ENCODE results near the gene PRND. TPM values are rescaled to one million over a fixed set of nuclear protein-coding genes. Genes with fewer than 3 reads are reported as not detected.
"Not testable (repeated sequence)": the region's sequence is repeated elsewhere in the genome, so short reads cannot be mapped to it uniquely, and the experiment has no call there.

The PRND gene
- total and polyA plus RNA-seq, 2 donors (not counting 1 experiment from before 2014, with no cell fraction given) = 0.03 TPM; not detected in 1

GRCh38 chr20:4759100-4759884 lies 37.6 kb downstream of the PRND start:
- H3K4me2 ChIP-seq (replicated peaks; ENCODE audit: low read depth, low read length, poor library complexity, severe bottlenecking); H3K27ac ChIP-seq (ENCODE audit: low read length in 2 of 2); H3K9ac ChIP-seq (ENCODE audit: low read length); H2AFZ ChIP-seq (ENCODE audit: insufficient read depth, low read depth, low read length, poor library complexity, severe bottlenecking); H3K9me3 Mint-ChIP-seq (ENCODE audit: insufficient read depth); H3K27me3 Mint-ChIP-seq; H3K36me3 ChIP-seq (replicated peaks in 1 of 2; ENCODE audit: control extremely low read depth in 1 of 2, control insufficient read depth in 1 of 2, extremely low read depth in 1 of 2, insufficient read depth in 2 of 2, low read length in 1 of 2); ATAC-seq (ENCODE audit: low read depth); H3K9me3 ChIP-seq (ENCODE audit: control extremely low read depth in 1 of 3, control insufficient read depth in 2 of 3, insufficient read depth in 1 of 3, low read length in 2 of 3); H3K27me3 ChIP-seq (replicated peaks in 1 of 4; ENCODE audit: control extremely low read depth in 1 of 4, control insufficient read depth in 3 of 4, insufficient read depth in 4 of 4, low read length in 3 of 4); H4K20me1 ChIP-seq (ENCODE audit: control insufficient read depth, insufficient read depth, low read length, poor library complexity, severe bottlenecking); H3K4me3 ChIP-seq (ENCODE audit: control extremely low read depth in 1 of 5, extremely low read depth in 1 of 5, insufficient read depth in 1 of 5, low read depth in 2 of 5, low read length in 4 of 5); H3K79me2 ChIP-seq (ENCODE audit: control insufficient read depth, insufficient read depth, low read length); H3K27ac Mint-ChIP-seq; intact Hi-C loops (cut with micrococcal nuclease): not testable (repeated sequence)
- 86% methylated on average over 14 of the region's 16 CpGs for WGBS (ENCODE audit: insufficient coverage)
- DNase-seq = peak; percentile 59
- ChIA-PET POLR2A (interaction anchor here (0.6 to 1.3 kb wide), 2 partner anchors 340 to 342 kb away, joined by 3 read pairs; no protein-coding TSS in a partner anchor), CTCF (interaction anchor here (0.6 to 1.9 kb wide), 25 partner anchors 11 to 999 kb away, joined by 3 to 5 read pairs (median 3); partner anchors contain the start of gene PRND)
- Mint-ChIP-seq H3K4me1 (peaks cover 16% of the 10 kb centered on the region), H3K4me3 (peak overlapping the region; percentile 57)
- H3K4me1 ChIP-seq (ENCODE audit: control insufficient read depth in 2 of 2, insufficient read depth in 2 of 2, low read length in 2 of 2) = peaks cover 0 to 12% of the 10 kb centered on the region in 2 donors
- peak; percentile 59 for TF ChIP-seq CTCF (IDR thresholded peaks at IDR 0.05)

GRCh38 chr20:4763261-4763660 lies 41.6 kb downstream of the PRND start:
- 80% methylated on average over 7 of the region's 10 CpGs for WGBS (ENCODE audit: insufficient coverage)
- no peak overlapping the region for H3K4me3 ChIP-seq (ENCODE audit: control extremely low read depth in 1 of 5, extremely low read depth in 1 of 5, insufficient read depth in 1 of 5, low read depth in 2 of 5, low read length in 4 of 5)
- H3K4me3 Mint-ChIP-seq = no peak overlapping the region
- ChIA-PET POLR2A (no interaction called here), CTCF (interaction anchor here (0.6 to 1.2 kb wide), 2 partner anchors 34 to 179 kb away, joined by 3 to 4 read pairs; no protein-coding TSS in a partner anchor)
- no peaks in the 10 kb centered on the region for H3K9me3 ChIP-seq (ENCODE audit: control extremely low read depth in 1 of 3, control insufficient read depth in 2 of 3, insufficient read depth in 1 of 3, low read length in 2 of 3)
- intact Hi-C loops (cut with micrococcal nuclease) = no loop called here
- DNase-seq (no peak), ATAC-seq (ENCODE audit: low read depth) (no peak)
- no peak overlapping the region for H3K4me2 ChIP-seq (replicated peaks; ENCODE audit: low read depth, low read length, poor library complexity, severe bottlenecking)
- no peaks in the 10 kb centered on the region for H3K27me3 ChIP-seq (replicated peaks in 1 of 4; ENCODE audit: control extremely low read depth in 1 of 4, control insufficient read depth in 3 of 4, insufficient read depth in 4 of 4, low read length in 3 of 4)
- no peak for TF ChIP-seq CTCF (IDR thresholded peaks at IDR 0.05)
- no peak for TF ChIP-seq EZH2 (IDR thresholded peaks at IDR 0.05; ENCODE audit: borderline replicate concordance, insufficient read depth, low read depth, low read length, poor library complexity, severe bottlenecking)
- H4K20me1 ChIP-seq (ENCODE audit: control insufficient read depth, insufficient read depth, low read length, poor library complexity, severe bottlenecking) = no peaks in the 10 kb centered on the region
- H2AFZ ChIP-seq (ENCODE audit: insufficient read depth, low read depth, low read length, poor library complexity, severe bottlenecking) = no peak overlapping the region
- H3K4me1 Mint-ChIP-seq = peaks cover 36% of the 10 kb centered on the region
- H3K27me3 Mint-ChIP-seq = no peaks in the 10 kb centered on the region
- no peak overlapping the region for H3K27ac ChIP-seq (ENCODE audit: low read length in 2 of 2)
- H3K36me3 ChIP-seq (replicated peaks in 1 of 2; ENCODE audit: control extremely low read depth in 1 of 2, control insufficient read depth in 1 of 2, extremely low read depth in 1 of 2, insufficient read depth in 2 of 2, low read length in 1 of 2) = no peaks in the 10 kb centered on the region
- no peaks in the 10 kb centered on the region for H3K79me2 ChIP-seq (ENCODE audit: control insufficient read depth, insufficient read depth, low read length)
- no peaks in the 10 kb centered on the region for H3K9me3 Mint-ChIP-seq (ENCODE audit: insufficient read depth)
- peaks cover 13 to 26% of the 10 kb centered on the region in 2 donors for H3K4me1 ChIP-seq (ENCODE audit: control insufficient read depth in 2 of 2, insufficient read depth in 2 of 2, low read length in 2 of 2)
- no peak overlapping the region for H3K9ac ChIP-seq (ENCODE audit: low read length)
- H3K27ac Mint-ChIP-seq = no peak overlapping the region
